GM18517 (cell line): ENCODE data around the gene TSPAN1.
A peak's percentile ranks its signal among the peaks of the same experiment; 100 is the strongest.

ENCODE experiments used
- ATAC-seq: cut with Tn5 transposase; IDR thresholded peaks from one replicate; pipeline ENCODE4 v1.9.1; 2021; ENCODE audit warnings: mild to moderate bottlenecking, moderate library complexity; ENCODE audit not compliant: unreplicated experiment

TSPAN1 gene, protein sequence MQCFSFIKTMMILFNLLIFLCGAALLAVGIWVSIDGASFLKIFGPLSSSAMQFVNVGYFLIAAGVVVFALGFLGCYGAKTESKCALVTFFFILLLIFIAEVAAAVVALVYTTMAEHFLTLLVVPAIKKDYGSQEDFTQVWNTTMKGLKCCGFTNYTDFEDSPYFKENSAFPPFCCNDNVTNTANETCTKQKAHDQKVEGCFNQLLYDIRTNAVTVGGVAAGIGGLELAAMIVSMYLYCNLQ

DNA sequence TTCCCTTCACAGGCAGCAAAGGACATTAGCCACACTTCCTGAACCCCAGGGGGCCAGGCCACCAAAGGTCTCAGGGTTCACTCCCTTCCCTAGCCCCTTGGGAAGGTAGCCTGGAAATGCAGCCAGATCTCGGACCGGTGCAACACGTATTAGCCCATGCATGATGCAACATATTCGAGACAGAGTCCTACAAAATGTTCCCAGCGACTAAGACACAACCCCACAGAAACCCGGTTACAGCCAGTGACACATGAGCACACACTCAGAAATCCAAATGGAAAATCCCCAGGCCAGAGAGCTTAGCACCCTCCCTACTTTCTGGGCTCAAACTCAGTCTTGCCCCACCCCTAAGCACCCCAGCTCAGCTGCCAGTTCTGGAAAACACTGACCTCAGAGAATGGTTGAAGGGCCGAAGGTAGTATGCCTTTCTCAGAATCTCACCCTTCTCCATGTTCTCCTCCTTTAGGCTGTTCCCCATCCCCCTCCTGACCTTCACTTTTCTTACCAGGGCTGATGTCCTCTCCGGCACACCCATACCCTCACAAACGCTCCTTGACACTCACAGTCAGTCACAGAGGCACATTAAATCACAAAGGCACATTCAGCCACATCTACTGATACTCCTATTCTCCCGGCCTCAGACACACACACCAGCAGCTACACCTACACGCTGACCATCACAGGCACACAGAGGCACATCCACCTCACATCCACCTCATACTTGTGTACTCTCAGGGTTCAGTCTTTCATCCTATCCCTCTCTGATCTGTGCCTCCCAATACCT is at the start of gene TSPAN1:
TSS of gene TSPAN1 (plus strand) at position 640 of the 784 bp plus-strand sequence. CDS start 6,021 bp downstream, outside the sequence.
- ATAC-seq: no peak

DNA sequence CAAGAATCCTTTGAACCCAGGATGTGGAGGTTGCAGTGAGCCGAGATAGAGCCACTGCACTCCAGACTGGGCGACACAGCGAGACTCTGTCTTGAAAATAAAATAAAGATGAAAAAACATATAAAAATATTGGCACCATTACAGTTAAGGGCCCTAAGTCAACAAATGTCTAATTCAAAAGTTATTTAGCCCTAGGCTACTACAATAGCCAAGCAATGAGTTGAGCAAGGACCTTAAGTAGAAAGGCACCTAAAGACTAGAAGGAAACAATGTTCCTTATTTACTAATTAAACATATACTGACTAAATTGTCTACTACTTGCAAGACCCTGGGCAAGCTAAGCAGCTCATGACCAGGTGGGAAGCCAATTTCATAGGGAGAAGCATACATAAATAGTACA is 46.5 kb upstream of the TSPAN1 start:
- no peak for ATAC-seq

DNA sequence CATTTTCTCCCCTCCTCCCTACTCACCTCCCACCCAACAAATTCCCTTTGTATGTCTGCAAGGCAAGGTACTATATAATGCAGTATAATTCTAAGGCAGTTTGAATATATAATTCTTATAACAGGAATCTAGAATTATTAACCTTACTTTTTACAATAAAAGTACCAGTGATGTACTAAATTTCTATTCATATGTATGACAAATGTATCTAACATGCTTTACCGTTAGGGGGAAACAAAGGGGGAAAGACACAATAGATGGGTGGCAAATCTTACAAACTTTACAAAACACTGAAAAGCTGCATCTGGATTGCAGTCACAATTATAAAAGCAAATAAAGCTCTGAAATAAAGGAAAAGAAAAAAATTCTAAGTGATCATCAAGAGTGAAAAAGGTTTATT is 44.8 kb upstream of the TSPAN1 start:
- ATAC-seq: no peak

DNA sequence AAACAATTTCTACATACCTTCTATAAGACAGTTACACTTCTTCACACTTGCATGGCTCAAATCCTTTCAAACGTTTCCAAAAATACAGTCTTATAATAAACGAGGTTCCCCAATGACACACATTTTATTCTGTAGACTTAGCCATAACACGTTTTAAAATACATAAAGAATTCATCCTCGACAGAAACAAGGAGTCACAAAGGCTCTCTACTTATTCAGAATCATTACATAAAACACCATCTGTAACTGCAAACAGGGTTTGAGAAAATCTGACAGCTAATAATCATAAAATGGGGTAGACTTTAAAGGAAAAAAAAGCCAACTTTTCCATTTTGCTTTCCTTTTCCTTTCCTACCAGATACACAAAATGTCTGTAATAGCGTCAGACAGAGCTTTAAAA is 44.3 kb upstream of the TSPAN1 start:
- no peak for ATAC-seq

DNA sequence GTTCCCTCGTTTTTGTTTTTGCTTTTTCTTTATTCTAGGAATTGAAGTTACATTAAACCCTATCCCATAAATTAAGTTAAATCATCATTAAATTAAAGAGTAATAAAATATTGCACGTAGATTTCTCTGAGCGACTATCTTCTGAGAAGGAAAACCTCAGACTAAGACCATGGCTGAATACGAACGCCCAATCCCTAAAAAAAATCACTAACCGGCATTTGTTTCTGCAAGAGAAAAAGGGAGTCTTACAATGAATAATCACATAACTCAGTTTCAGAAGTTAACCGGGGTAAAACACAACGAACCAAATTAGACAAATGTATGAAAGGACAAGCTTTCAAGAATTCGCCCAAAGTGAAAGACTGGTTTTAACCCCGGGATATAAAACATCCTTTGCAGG is 43.8 kb upstream of the TSPAN1 start:
- no peak for ATAC-seq

DNA sequence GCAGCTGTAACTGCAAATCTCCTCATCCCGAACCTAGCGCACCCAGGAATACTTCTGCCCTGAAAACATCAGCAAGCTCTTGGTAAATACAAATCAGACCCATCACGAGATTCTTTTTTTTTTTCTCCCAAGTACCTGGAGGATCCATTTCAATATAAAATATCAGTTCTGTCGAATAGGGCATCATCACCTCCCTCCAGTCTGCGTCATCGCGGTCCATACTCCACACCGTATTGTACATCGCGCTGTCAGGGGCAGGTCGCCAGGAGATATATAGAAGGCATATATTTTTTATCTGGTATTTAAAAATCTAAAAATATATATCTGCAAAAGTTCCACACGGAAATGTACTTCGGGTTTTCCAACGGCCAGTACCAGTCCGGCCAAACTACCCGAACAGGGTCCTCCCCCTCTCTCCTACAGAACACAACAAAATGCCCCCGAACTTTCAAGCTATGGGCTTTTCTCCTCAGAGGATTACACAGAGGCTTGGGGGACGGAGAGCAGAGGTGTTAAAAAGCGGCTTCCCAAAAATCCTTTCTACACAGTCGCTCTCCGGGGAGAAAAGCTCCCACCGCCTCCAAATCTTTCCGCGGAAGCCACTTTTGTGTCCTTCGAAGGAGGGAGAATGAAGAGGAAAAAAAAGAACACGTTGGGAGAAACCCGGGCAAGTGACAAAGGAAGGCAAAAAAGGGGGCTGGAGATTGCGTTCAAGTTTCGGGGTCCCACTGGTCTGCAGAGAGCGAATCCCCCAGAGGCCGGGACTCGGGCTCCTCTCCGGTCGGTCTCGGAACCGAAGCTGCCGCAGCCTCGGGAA is 43.0 kb upstream of the TSPAN1 start:
- no peak for ATAC-seq

DNA sequence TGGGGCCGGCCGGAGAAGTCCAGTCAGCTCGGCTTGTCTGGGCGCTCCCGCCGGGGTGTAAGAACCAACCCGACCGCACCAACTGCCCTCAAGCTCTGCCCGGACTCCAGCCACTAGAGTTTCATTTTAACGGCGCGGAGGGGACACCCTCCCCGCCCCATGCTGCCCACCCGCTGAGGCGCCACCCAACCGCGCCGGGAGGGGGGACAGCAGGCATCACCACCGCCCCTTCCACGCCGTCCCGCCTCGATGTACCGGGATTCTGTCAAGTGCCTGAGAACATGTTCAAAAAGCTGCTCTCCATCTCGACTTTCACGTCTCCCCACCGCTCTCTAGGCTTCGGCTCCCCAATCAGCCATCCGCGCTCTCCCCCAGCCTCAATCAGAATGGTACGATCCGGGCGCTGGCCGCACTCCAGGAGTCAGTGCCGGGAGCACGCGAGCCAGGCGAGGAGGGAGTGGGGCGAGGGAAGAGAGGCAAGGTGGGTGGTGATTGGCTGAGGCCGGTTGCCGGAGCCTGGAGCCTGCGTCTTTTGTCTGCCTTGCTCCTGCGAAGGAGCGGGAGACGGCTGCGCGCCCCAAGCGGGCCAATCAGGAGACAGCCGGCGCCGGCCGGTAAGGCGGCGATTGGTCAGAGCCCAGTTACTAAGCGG is 42.2 kb upstream of the TSPAN1 start, which contains the start of gene PIK3R3:
TSS of gene PIK3R3 (minus strand) at position 101 of the 652 bp plus-strand sequence. CDS start 677 bp downstream, outside the sequence.
- peak; percentile 82 for ATAC-seq

DNA sequence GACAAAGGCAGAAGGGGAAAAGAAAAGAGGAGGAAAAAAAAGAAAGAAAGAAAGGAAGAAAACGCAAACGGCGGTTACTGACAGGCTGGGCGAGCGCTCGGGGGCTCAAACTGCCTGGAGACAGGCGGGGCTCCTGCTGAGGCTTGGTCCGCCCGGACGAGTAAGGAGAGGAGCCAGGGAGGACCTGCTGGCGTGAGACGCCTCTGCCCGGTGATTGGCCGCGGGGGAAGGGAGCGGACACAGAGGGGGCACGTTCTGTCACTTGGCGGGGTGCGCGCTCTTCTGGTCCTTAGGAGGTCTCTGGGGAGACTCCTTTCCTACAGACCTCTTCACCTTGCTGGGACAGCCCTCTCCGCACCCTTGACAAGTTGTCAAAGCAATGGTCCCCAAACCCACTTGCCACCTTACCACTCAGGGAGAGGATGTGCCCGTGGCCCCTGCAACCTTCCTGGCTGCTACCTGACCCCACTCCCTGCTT is 41.7 kb upstream of the TSPAN1 start:
- ATAC-seq: peak; percentile 55

DNA sequence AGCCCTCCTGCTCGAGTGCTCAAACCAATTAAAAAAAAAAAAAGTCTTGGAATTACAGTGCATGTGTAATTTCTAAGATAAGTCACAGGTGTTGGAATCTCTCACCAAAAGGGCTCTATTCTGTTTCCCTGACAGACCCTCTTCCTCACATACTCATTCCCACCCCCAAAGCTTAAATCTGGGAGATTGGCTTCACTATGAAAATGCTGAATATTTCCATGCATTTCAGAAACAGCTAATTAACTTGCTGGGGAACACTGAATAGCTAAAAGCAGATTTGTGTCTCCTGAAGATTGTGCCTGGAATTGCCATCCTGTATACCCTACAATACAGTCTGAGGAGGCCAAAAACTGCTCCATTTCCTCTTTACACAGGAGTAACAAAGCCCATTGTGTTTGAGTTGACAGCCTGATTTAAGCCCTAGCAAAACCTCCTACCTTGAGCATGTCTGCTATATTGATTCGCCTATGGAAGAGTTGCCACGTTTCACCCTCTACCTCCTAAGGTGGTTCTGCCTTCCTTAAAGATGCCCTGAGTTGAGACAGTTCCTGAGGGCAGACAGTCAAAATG is 41.0 kb upstream of the TSPAN1 start:
- no peak for ATAC-seq

DNA sequence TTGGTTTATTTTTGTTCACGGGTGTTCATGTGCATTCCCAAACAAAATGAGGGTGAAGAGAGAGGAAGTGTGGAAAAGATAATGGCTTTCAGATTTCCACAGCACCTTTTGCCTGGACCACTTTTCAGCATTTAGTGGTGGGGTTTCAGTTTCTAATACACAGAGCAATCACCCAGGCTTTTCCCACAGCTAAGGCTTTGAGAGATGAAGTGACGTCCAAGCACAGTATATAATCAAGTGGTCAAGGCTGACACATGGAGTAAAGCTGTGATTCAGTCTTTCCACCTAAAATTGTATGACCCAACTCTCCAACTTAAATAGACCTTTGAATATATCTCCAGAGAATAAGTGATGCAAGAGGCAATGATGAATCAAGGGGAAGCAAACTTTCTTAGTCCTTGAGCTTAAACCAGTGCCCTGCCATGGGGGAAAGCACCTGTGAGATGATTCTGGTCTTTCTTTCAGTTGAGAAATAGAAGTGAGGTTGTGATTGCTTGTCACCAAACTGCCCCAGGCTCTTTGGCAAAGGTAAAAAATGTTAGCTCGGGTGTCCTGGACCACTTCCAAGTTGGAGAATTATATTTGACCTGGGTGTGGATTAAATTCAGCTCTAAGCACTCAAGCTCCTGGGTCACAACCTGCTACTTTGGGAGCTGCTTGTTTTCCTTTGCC is 40.1 kb upstream of the TSPAN1 start:
- no peak for ATAC-seq

DNA sequence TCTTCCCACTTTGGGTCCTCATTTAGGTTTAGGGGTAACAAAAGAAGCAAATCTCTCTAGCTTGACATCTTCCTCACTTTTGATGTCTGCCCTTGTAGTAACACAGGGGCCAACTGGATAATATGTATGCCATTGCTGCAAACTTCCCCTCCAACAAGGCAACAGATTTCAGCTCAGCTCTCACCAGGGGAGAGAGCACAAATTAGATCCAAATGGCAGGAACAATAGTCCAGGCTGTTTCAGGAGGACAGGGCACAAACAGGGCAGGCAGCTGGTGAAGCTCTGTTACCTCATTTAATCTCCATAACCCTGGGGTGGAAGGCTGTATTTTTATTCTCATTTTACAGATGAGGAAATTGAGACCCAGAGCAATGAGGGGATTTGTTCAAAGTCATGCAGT is 38.2 kb upstream of the TSPAN1 start:
- no peak for ATAC-seq

DNA sequence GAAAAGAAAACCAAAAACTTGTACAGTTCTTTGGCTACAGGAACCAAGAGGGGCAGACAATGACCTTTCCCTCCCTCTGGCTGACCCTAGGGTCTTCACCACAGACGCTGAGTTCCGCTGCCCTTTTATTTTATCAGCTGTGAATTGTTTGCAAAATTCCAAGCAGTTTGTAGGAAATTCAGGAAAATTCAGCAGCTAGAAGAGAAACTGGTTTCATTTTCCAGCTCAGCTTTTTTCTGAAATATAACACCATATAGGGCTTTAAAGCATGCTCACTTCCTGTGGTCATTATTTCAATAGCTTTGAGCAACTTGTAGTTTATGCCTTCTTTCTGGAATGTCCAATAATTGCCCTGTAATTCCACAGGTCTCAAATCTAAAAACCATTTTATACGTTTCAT is 37.0 kb upstream of the TSPAN1 start:
- ATAC-seq: no peak

DNA sequence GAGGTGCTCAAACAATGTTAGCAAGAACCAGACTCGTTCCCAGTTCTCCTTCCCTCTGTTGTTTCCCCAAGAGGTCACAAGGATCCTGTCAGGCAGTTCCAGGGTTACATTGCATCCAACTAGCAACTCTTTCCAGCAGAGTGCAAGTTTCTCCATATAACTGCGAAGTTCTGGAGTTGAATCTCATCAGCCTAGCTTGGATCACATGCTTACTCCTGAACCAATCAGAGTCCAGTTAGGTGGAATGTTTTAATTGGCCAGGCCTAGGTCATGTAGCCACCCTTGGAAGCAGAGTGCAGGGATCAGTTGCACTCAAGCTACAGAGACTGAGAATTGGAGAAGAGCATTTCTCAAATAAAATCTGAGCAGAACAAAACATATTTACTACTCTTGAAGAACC is 26.6 kb upstream of the TSPAN1 start:
- ATAC-seq: no peak

DNA sequence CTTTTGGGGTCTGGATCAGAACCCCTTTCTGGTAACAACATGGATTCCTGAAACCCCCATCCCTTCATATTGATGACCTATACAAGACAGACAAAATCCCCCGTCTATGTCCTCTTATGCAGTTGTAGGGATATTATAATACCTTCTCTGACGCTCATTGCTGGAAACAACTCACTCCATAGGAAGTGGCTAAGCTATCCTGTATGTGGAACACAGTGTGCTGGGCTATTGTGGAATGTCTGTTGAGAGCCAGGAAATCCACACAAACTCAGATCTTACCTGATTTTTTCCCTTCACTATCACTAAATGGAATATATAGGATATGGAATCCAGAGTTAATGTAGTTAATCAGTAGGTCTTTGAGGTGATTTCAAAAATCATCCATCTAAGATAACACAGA is 24.8 kb upstream of the TSPAN1 start:
- ATAC-seq: no peak

DNA sequence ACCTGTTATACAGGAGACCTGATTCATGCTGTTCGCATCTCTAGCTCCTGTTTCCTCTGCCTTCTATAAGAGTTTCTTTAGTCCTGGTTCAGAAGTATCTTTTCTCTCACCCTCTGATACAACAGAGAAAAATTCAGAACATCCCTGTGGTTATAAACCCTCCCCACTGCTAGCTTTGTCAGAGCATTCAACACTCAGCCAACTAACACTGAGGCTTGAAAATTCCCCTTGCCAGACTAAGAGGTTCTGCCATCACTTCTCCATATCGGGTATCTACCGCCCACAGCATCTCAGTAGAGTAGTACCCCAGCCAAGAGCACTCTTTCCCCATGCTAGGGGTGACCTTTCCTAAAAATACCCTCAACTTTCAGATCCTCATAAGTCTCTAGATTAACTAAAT is 22.9 kb upstream of the TSPAN1 start:
- ATAC-seq: no peak

DNA sequence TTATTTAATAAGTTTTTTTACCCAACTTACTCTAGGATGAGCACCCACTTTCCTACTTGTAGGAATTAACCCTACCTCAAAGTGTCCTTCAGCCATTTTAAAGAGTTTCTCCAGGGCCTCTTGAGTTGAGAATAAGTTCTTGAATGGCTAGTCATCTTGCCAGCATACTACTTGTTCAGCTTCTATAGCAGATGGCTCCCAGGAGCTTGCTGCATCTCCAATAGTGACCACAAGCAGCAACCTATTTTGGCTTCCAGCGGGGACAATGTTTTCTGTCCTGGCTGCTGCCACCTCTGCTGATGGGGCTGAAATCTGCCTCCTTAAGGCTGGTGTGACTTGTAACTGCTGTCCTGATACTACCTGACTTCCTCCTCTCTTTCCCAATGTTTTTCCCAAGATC is 21.7 kb upstream of the TSPAN1 start:
- ATAC-seq: no peak

DNA sequence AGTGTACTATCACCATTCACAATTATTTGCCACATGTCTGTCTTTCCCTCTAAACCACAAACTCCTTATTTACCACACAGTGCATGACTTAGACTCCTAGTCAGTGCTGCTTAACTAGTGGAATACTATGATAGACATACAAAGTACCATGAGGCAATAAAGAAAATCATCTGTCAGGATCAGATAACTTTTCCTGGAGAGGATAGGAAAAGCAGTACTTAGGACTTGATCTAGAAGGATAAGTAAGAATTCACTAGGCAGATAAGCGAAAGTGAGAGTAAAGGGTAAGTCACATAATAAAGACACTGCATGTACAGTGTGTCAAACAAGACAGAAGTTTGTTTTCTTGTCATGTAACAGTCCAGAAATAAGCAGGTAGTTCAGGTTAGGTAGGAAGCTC is 21.2 kb upstream of the TSPAN1 start:
- ATAC-seq: no peak

DNA sequence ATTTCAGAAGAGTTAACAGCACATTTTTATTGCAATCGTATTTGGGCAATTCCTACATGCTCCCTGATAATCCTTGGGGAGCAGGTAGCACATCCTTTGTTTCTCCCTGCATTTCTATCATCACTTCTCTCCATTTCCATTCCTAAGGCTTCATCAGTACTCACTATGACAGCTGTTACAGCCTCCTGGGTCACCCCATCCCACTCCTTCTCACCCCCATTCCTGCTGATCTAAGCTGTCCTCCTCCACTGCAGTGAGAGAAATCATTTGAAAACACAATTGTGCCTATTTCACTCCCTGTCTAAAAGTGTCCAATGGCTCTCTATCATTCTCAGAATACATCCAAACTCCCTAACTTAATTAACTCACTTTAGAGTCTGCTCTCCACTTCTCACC is 17.0 kb upstream of the TSPAN1 start:
- ATAC-seq: no peak

DNA sequence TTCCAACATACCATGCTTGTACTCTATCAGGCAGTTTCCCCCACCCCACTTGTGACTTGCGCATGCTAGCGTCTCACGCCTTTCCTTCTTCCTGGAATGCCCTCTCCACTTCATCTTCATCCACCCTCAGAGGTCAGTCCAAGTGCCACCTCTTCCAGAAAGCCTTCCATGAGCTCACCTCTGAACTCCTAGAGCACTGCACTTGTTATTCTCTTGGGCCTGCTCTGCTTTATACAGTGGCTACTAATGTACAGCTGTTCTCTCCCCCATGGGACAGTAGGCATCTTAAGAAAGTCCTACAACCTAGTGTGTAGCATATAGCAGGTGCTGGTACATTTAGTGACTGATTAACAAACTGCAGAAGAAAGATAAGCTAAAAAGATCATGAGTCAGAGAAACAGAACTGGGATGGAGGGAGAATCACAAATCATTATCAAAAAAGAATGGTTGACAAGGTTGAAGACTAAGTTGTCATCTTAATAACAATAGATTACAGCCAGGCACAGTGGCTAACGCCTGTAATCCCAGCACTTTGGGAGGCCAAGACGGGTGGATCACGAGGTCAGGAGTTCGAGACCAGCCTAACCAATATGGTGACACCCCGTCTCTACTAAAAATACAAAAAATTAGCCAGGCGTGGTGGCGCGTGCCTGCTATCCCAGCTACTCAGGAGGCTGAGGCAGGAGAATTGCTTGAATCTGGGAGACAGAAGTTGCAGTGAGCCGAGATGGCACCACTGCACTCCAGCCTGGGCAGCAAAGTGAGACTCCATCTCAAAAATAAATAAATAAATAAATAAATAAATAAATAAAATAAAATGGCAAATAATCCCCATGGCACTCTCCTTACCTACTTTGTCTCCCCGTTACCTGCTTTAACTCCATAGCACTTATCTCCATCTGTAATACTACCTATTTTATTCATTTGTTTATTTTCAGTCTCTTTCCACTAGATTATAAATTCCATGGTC is 16.3 kb upstream of the TSPAN1 start:
- ATAC-seq: peak; percentile 75
